ENCODE measurements around the gene BSN. TPM values are rescaled to one million over a fixed set of nuclear protein-coding genes. Genes with fewer than 3 reads are reported as not detected.

Gene BSN
- total RNA-seq, 1 donor from 2014 or later = 4.0 TPM

DNA sequence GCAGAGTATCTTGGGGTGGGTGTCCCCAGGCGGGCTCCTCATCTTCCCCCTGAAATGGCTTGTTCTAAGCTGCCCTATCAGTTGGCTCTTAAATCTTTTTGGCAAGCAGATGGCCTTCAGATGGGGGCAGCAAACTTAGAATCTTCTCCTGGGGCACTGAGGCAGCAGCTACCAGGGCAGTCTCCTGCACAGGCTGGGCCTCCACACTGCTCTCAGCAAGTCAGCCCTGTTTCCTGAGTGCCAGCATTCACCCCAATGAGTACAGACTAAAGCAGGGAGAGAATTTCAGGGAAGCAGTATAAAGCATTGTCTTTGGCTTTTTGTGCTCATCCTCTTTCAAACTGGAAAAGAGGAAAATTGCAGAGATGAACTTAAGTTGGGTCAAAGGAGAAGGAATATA is 68.8 kb downstream of the BSN start:
- TF ChIP-seq, protein P1, sequence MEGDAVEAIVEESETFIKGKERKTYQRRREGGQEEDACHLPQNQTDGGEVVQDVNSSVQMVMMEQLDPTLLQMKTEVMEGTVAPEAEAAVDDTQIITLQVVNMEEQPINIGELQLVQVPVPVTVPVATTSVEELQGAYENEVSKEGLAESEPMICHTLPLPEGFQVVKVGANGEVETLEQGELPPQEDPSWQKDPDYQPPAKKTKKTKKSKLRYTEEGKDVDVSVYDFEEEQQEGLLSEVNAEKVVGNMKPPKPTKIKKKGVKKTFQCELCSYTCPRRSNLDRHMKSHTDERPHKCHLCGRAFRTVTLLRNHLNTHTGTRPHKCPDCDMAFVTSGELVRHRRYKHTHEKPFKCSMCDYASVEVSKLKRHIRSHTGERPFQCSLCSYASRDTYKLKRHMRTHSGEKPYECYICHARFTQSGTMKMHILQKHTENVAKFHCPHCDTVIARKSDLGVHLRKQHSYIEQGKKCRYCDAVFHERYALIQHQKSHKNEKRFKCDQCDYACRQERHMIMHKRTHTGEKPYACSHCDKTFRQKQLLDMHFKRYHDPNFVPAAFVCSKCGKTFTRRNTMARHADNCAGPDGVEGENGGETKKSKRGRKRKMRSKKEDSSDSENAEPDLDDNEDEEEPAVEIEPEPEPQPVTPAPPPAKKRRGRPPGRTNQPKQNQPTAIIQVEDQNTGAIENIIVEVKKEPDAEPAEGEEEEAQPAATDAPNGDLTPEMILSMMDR (conservative IDR thresholded peaks at IDR 0.05) = no peak
- H3K4me1 Mint-ChIP-seq (ENCODE audit: unreplicated experiment) = peaks cover 4% of the 10 kb centered on the region
- no peak overlapping the region for H3K27ac Mint-ChIP-seq
- no peaks in the 10 kb centered on the region for H3K27me3 Mint-ChIP-seq
- no peak overlapping the region for H3K4me3 Mint-ChIP-seq
- H3K9me3 Mint-ChIP-seq = no peaks in the 10 kb centered on the region
- H3K36me3 Mint-ChIP-seq = no peaks in the 10 kb centered on the region
- no peak for DNase-seq (ENCODE audit: extremely low spot score, unreplicated experiment)

DNA sequence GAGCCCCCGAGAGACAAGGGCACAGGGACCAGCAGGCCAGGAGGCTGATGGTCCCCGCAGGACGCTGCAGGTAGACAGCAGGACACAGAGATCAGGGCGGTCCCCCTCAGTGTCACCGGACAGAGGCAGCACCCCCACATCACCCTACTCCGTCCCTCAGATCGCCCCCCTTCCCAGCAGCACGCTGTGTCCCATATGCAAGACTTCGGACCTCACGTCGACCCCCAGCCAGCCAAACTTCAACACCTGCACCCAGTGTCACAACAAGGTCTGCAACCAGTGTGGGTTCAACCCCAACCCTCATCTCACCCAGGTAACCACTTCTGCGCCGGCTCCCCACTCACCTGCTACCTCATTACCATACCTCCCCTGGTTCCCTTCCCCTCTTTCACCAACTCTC is 70.8 kb downstream of the BSN start:
- Mint-ChIP-seq H3K36me3 (no peaks in the 10 kb centered on the region), H3K27ac (no peak overlapping the region), H3K9me3 (no peaks in the 10 kb centered on the region), H3K4me1 (ENCODE audit: unreplicated experiment) (no peaks in the 10 kb centered on the region), H3K4me3 (no peak overlapping the region), H3K27me3 (no peaks in the 10 kb centered on the region)
- TF ChIP-seq, protein P1 (conservative IDR thresholded peaks at IDR 0.05) = no peak
- DNase-seq (ENCODE audit: extremely low spot score, unreplicated experiment) = no peak

DNA sequence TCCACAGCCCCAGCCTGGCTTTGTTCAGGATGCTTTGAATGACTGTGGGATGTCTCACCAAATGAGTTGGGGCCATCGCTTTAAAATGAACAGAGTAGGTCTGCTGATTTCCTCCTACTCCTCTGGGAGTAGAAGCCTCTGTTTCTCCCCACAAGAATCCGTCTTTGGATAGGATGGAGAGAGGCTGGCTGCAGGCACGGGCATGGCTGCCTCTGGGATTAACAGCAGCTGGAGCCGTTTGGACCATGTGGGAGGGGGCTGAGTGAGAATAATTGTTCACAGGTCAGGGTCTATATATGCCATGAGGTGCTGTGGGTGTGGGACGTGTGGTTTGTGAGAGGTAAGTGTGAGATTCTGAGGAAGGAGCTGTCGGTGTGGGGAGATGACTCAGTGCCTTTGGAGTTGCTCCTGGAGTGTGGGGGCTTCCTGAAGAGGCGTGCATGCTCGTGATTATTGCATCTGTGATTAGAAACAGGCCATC is 71.9 kb downstream of the BSN start:
- Mint-ChIP-seq H3K4me1 (ENCODE audit: unreplicated experiment) (no peaks in the 10 kb centered on the region), H3K4me3 (no peak overlapping the region), H3K27ac (no peak overlapping the region), H3K9me3 (no peaks in the 10 kb centered on the region), H3K27me3 (no peaks in the 10 kb centered on the region), H3K36me3 (no peaks in the 10 kb centered on the region)
- TF ChIP-seq, protein P1 (conservative IDR thresholded peaks at IDR 0.05) = no peak
- no peak for DNase-seq (ENCODE audit: extremely low spot score, unreplicated experiment)

DNA sequence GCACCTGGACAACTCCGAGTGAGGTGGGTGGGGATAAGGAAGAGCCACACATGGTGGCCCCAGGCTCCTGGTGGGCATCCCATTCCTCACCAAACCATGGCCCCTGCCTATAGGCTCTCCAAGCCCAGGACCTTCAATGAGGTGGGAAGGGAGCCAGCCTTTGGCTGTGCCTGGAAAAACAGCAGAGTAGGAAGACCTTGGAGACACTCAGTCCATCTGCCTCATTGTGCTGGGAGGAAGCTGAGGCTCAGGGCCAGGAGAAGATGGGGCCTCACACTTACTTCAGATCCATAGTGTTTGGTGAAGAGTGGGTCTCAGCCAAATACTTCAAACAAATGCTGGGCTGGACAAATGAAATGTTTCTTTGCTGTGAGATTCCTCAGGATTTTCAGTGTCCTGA is 72.5 kb downstream of the BSN start:
- TF ChIP-seq, protein P1 (conservative IDR thresholded peaks at IDR 0.05) = no peak
- Mint-ChIP-seq H3K9me3 (no peaks in the 10 kb centered on the region), H3K4me3 (no peak overlapping the region), H3K27me3 (no peaks in the 10 kb centered on the region), H3K4me1 (ENCODE audit: unreplicated experiment) (no peaks in the 10 kb centered on the region), H3K27ac (no peak overlapping the region), H3K36me3 (no peaks in the 10 kb centered on the region)
- DNase-seq (ENCODE audit: extremely low spot score, unreplicated experiment) = no peak

DNA sequence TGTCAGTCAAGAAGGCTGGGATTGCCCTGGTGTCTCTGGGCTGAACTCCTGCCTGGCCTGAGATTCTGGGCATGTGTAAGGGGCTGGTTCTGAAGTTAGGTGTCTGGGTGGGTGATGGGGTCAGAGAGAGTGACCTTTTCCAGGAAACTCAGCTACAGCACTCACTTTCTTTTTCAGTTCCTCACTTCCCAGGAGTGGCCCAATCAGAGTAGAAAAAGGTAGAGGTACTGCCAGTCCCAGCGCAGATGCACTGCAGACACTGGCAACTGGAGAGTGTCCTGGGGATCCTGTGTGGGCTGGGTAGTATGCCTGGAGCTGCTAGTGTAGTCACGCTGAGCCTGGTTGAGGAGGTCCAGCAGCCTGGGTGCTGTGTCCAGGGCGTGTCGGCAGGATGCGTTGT is 73.4 kb downstream of the BSN start:
- H3K36me3 Mint-ChIP-seq = no peaks in the 10 kb centered on the region
- TF ChIP-seq, protein P1 (conservative IDR thresholded peaks at IDR 0.05) = no peak
- H3K27me3 Mint-ChIP-seq = no peaks in the 10 kb centered on the region
- no peaks in the 10 kb centered on the region for H3K9me3 Mint-ChIP-seq
- no peak for DNase-seq (ENCODE audit: extremely low spot score, unreplicated experiment)
- no peak overlapping the region for H3K27ac Mint-ChIP-seq
- no peak overlapping the region for H3K4me3 Mint-ChIP-seq
- H3K4me1 Mint-ChIP-seq (ENCODE audit: unreplicated experiment) = no peaks in the 10 kb centered on the region

DNA sequence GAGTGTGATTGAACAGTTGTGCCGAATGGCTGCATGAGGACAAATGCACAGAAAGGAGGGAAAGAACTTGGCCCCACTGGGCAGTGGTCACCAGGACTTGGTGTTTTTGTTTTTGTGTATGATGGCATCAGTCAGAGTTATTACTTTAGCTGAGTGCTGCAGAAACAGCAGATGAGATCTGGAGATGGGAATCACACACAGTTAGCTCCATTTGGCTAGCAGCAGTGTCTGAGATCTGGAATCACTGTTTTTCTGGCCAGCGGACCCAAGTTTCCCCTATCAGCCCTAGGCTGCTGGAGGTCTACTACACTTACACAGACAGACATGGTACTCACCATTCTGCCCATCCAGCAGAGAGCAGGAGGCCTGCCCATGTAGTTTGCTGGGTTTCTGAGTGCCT is 74.0 kb downstream of the BSN start:
- Mint-ChIP-seq H3K27me3 (no peaks in the 10 kb centered on the region), H3K36me3 (no peaks in the 10 kb centered on the region), H3K9me3 (no peaks in the 10 kb centered on the region), H3K4me3 (no peak overlapping the region), H3K27ac (no peak overlapping the region), H3K4me1 (ENCODE audit: unreplicated experiment) (no peaks in the 10 kb centered on the region)
- TF ChIP-seq, protein P1 (conservative IDR thresholded peaks at IDR 0.05) = no peak
- DNase-seq (ENCODE audit: extremely low spot score, unreplicated experiment) = no peak

Data from type B pancreatic cell (in vitro differentiated cells).